ENCODE measurements around the gene KRT82. TPM values are rescaled to one million over a fixed set of nuclear protein-coding genes. Genes with fewer than 3 reads are reported as not detected.

The KRT82 gene
- total RNA-seq, 2 experiments from 2014 or later = not detected

DNA sequence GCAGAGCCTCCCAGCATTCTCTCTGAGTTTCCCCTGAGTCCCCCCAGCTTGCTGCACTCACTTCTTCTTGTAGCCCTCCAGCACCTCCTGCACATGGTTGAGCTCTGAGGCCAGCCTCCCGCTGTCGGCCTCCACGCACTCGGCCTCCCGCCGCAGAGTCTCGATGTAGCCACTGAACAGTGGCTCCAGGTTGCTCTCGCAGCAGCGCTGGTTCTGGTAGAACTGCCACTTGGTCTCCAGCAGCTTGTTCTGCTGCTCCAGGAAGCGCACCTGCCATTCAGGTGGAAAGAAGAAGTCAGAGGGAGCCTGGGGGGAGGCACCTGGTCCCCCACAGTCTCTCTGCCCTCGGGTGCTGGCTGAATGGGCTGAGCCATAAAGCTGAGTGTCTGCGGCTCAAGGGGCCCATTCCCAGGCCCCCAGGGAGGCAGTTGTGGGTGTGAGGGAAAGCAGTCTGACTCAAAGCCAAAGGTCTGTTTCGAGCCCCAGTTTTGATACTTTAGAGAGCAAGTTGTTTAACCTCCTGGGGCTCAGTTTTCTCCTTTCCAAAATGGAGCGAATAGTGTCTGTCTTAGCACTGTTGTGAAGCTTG lies 41.1 kb downstream of the KRT82 start:
- Histone ChIP-seq H3K27ac (ENCODE audit: low read depth, low read length, poor library complexity, severe bottlenecking) (no peak overlapping the region), H3K79me2 (ENCODE audit: insufficient read depth, low read depth, low read length) (no peaks in the 10 kb centered on the region), H3K9me3 (ENCODE audit: low read length) (no peaks in the 10 kb centered on the region), H2AFZ (ENCODE audit: low read length) (no peak overlapping the region), H3K9me2 (ENCODE audit: insufficient read depth, low read length) (no peaks in the 10 kb centered on the region), H4K20me1 (ENCODE audit: insufficient read depth, low read length) (no peaks in the 10 kb centered on the region), H3K4me3 (ENCODE audit: low read depth, low read length, poor library complexity, severe bottlenecking) (no peak overlapping the region), H3K36me3 (ENCODE audit: insufficient read depth, low read length) (no peaks in the 10 kb centered on the region), H3K4me1 (ENCODE audit: insufficient read depth, low read length, poor library complexity, severe bottlenecking) (peaks cover 7% of the 10 kb centered on the region), H3K4me2 (ENCODE audit: low read length) (no peak overlapping the region)
- ChIA-PET POLR2A (no interaction called here), CTCF (ENCODE audit: unreplicated experiment) (no interaction called here)
- no peak for DNase-seq (ENCODE audit: low spot score)
- intact Hi-C loops (cut with micrococcal nuclease; ENCODE audit: unreplicated experiment) = no loop called here
- no TSS peak for BruUV-seq (replicated peaks)
- TF ChIP-seq, protein P1, sequence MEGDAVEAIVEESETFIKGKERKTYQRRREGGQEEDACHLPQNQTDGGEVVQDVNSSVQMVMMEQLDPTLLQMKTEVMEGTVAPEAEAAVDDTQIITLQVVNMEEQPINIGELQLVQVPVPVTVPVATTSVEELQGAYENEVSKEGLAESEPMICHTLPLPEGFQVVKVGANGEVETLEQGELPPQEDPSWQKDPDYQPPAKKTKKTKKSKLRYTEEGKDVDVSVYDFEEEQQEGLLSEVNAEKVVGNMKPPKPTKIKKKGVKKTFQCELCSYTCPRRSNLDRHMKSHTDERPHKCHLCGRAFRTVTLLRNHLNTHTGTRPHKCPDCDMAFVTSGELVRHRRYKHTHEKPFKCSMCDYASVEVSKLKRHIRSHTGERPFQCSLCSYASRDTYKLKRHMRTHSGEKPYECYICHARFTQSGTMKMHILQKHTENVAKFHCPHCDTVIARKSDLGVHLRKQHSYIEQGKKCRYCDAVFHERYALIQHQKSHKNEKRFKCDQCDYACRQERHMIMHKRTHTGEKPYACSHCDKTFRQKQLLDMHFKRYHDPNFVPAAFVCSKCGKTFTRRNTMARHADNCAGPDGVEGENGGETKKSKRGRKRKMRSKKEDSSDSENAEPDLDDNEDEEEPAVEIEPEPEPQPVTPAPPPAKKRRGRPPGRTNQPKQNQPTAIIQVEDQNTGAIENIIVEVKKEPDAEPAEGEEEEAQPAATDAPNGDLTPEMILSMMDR (conservative IDR thresholded peaks at IDR 0.05; ENCODE audit: low read length) = no peak
- no peak for TF ChIP-seq EZH2phosphoT487 (IDR thresholded peaks at IDR 0.05; ENCODE audit: borderline replicate concordance, low read depth, low read length)

DNA sequence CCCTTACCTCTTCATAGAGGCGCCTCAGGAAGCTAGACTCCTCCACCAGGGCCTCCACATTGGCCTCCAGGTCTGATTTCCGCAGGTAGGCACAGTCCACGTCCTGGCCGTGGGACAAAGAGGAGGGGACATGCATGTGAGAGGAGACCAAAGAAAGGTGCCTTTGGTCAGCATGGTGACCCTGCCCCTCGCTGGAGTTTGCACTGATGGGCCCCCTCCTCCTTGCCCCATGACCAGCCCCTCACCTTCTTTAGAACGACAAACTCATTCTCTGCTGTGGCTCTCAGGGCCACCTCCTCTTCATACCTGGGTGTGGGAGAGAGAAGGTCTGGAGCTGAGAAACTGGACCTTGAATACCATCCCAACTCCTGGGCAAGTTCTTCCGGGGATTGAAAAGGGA lies 42.1 kb downstream of the KRT82 start:
- H3K36me3 ChIP-seq (ENCODE audit: insufficient read depth, low read length) = no peaks in the 10 kb centered on the region
- no peak overlapping the region for H3K4me3 ChIP-seq (ENCODE audit: low read depth, low read length, poor library complexity, severe bottlenecking)
- DNase-seq (ENCODE audit: low spot score) = no peak
- H3K9me3 ChIP-seq (ENCODE audit: low read length) = no peaks in the 10 kb centered on the region
- CTCF ChIA-PET (ENCODE audit: unreplicated experiment) = no interaction called here
- no peaks in the 10 kb centered on the region for H3K79me2 ChIP-seq (ENCODE audit: insufficient read depth, low read depth, low read length)
- no peaks in the 10 kb centered on the region for H4K20me1 ChIP-seq (ENCODE audit: insufficient read depth, low read length)
- H3K9me2 ChIP-seq (ENCODE audit: insufficient read depth, low read length) = no peaks in the 10 kb centered on the region
- TF ChIP-seq, protein P1 (conservative IDR thresholded peaks at IDR 0.05; ENCODE audit: low read length) = no peak
- no peak for TF ChIP-seq EZH2phosphoT487 (IDR thresholded peaks at IDR 0.05; ENCODE audit: borderline replicate concordance, low read depth, low read length)
- H3K4me2 ChIP-seq (ENCODE audit: low read length) = no peak overlapping the region
- no peak overlapping the region for H2AFZ ChIP-seq (ENCODE audit: low read length)
- no peak overlapping the region for H3K27ac ChIP-seq (ENCODE audit: low read depth, low read length, poor library complexity, severe bottlenecking)
- BruUV-seq (replicated peaks) = no TSS peak
- intact Hi-C loops (cut with micrococcal nuclease; ENCODE audit: unreplicated experiment) = no loop called here
- POLR2A ChIA-PET = interaction anchor here (0.6 to 0.7 kb wide), 2 partner anchors 9 to 628 kb away, joined by 3 to 5 read pairs; no protein-coding TSS in a partner anchor
- H3K4me1 ChIP-seq (ENCODE audit: insufficient read depth, low read length, poor library complexity, severe bottlenecking) = peaks cover 16% of the 10 kb centered on the region

DNA sequence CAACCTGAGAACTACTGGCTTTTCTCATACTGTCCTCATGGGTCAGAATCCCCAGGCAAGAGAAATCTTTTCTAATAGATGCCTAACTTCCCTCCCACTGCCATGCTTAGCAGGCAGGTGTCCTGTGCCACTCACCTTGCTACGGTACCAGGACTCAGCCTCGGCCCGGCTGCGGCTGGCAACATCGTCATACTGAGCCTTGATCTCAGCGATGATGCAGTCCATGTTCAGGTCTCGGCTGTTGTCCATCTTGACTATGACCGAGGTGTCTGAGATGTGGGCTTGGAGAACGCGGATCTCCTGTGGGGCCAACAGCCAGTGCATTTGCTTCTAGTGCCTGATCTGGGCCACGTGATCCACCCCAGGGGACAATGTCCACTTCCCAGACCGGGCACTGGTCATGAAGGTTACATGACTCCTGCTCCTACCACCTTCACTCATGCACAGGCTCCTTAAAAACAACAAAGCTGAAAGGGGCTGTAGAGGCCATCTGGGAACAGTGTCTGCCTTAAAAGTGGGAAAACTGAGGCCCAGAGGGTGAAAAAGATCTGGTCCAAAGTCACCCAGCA lies 42.9 kb downstream of the KRT82 start:
- TF ChIP-seq EZH2phosphoT487 (IDR thresholded peaks at IDR 0.05; ENCODE audit: borderline replicate concordance, low read depth, low read length) = no peak
- TF ChIP-seq, protein P1 (conservative IDR thresholded peaks at IDR 0.05; ENCODE audit: low read length) = no peak
- Histone ChIP-seq H2AFZ (ENCODE audit: low read length) (no peak overlapping the region), H3K4me1 (ENCODE audit: insufficient read depth, low read length, poor library complexity, severe bottlenecking) (peaks cover 25% of the 10 kb centered on the region), H3K79me2 (ENCODE audit: insufficient read depth, low read depth, low read length) (no peaks in the 10 kb centered on the region), H3K36me3 (ENCODE audit: insufficient read depth, low read length) (no peaks in the 10 kb centered on the region), H3K9me2 (ENCODE audit: insufficient read depth, low read length) (no peaks in the 10 kb centered on the region), H4K20me1 (ENCODE audit: insufficient read depth, low read length) (no peaks in the 10 kb centered on the region), H3K4me2 (ENCODE audit: low read length) (no peak overlapping the region), H3K4me3 (ENCODE audit: low read depth, low read length, poor library complexity, severe bottlenecking) (no peak overlapping the region), H3K27ac (ENCODE audit: low read depth, low read length, poor library complexity, severe bottlenecking) (no peak overlapping the region), H3K9me3 (ENCODE audit: low read length) (no peaks in the 10 kb centered on the region)
- CTCF ChIA-PET (ENCODE audit: unreplicated experiment) = no interaction called here
- DNase-seq (ENCODE audit: low spot score) = no peak
- BruUV-seq (replicated peaks) = no TSS peak
- intact Hi-C loops (cut with micrococcal nuclease; ENCODE audit: unreplicated experiment) = no loop called here
- POLR2A ChIA-PET = no interaction called here
